Fibroblast of mammary gland (primary cell): ENCODE measurements around the gene HSPG2.
"Not testable (repeated sequence)": the region's sequence is repeated elsewhere in the genome, so short reads cannot be mapped to it uniquely, and the experiment has no call there.

Experiments used
- DNase-seq: peaks from one replicate; pipeline ENCODE4 v3.0.0-alpha.2; 2010; ENCODE audit warnings: low read depth
- H3K4me3 ChIP-seq: 2 replicates; pipeline ENCODE4 v1.5.1; 2011; ENCODE audit warnings: low read depth, mild to moderate bottlenecking, low read length, moderate library complexity; ENCODE audit not compliant: control insufficient read depth
- CTCF ChIP-seq: conservative IDR thresholded peaks from 2 replicates; pipeline ENCODE4 v1.5.1; 2011; ENCODE audit warnings: low read depth, low read length, inconsistent platforms; ENCODE audit not compliant: control insufficient read depth, insufficient read depth

HSPG2 gene

GRCh38 chr1:21795075-21795474, 142.0 kb downstream of the HSPG2 start:
- DNase-seq, result no peak
- no peak for TF ChIP-seq CTCF
- H3K4me3 ChIP-seq, result no peak overlapping the region

- H3K4me3 ChIP-seq, result no peak overlapping the region
- DNase-seq, result no peak
- TF ChIP-seq CTCF, result no peak
Measured at GRCh38 chr1:21794656-21795055, 142.5 kb downstream of the HSPG2 start.

GRCh38 chr1:21793104-21793503, 144.0 kb downstream of the HSPG2 start:
- no peak for DNase-seq

GRCh38 chr1:21786640-21787039, 150.5 kb downstream of the HSPG2 start:
- no peak for DNase-seq
- H3K4me3 ChIP-seq, result no peak overlapping the region
- TF ChIP-seq CTCF, result no peak

More at GRCh38 chr1:21793104-21793503, 144.0 kb downstream of the HSPG2 start:
- no peak overlapping the region for H3K4me3 ChIP-seq
- no peak for TF ChIP-seq CTCF

- not testable (repeated sequence) for H3K4me3 ChIP-seq, DNase-seq
Measured at GRCh38 chr1:21785764-21786163, 151.3 kb downstream of the HSPG2 start.

GRCh38 chr1:21783679-21784603, 153.2 kb downstream of the HSPG2 start:
- no peak for TF ChIP-seq CTCF
- H3K4me3 ChIP-seq, result peak overlapping the region; percentile 92
- DNase-seq, result peak; percentile 79

- no peak for TF ChIP-seq CTCF
- H3K4me3 ChIP-seq, result peak within 1 kb of the TSS; percentile 92
- peak; percentile 97 for DNase-seq
Measured at GRCh38 chr1:21782868-21783678, 154.0 kb downstream of the HSPG2 start, which contains the start of gene USP48. TSS of gene USP48 (minus strand) at chr1:21783149. CDS start at chr1:21782957, 192 bp downstream.
